B cell (primary cell): Measurements from ENCODE around the gene ANK3. TPM values are rescaled to one million over a fixed set of nuclear protein-coding genes. Genes with fewer than 3 reads are reported as not detected.

ENCODE experiments used
- ATAC-seq: fragments of 200-7000 bp; cut with Tn5 transposase; one replicate; pipeline ENCODE4 v1.10.0; 2021; ENCODE audit warnings: low read depth, mild to moderate bottlenecking, moderate number of reproducible peaks, moderate library complexity
- CTCF ChIA-PET: fragments of 350-600 bp; sonication (Branson Sonifier 250); formaldehyde crosslinking; loops from one replicate; lab custom pipeline; 2021; ENCODE audit warnings: antibody characterized with exemption, inconsistent platforms; lab: Charles Lee
- POLR2A ChIA-PET: fragments of 350-600 bp; sonication (Branson Sonifier 250); formaldehyde crosslinking; loops from one replicate; lab custom pipeline; 2021; ENCODE audit warnings: antibody characterized with exemption; lab: Charles Lee
- DNase-seq: peaks from one replicate; pipeline ENCODE4 v3.0.0; 2013
- H2AFZ ChIP-seq: 2 replicates; pipeline ENCODE4 v1.6.1; 2012; ENCODE audit warnings: mild to moderate bottlenecking, low read depth, low read length; ENCODE audit not compliant: insufficient read depth, poor library complexity, severe bottlenecking
- H3K27ac ChIP-seq, 2 donors: 1 replicate in 1 of 2; 2 replicates in 1 of 2; pipeline ENCODE4 v1.5.1; 2012 to 2013; ENCODE audit warnings: low read length in 2 of 2, mild to moderate bottlenecking in 2 of 2, moderate library complexity in 1 of 2
- H3K27me3 ChIP-seq, 4 experiments: fragments of 200-600 bp in 1 of 4; sonication (generic) in 1 of 4; replicated peaks in 1 of 4; 1 replicate in 2 of 4; 2 replicates in 2 of 4; pipeline versions ENCODE4 v1.6.1 to v1.7.0; 2013 to 2016; ENCODE audit warnings: low read length in 3 of 4, mild to moderate bottlenecking in 2 of 4, mixed read lengths in 1 of 4, moderate library complexity in 1 of 4; ENCODE audit not compliant: insufficient read depth in 4 of 4, control insufficient read depth in 3 of 4; ENCODE audit errors: control extremely low read depth in 1 of 4
- H3K36me3 ChIP-seq, 2 experiments: replicated peaks in 1 of 2; 1 replicate in 1 of 2; 2 replicates in 1 of 2; pipeline versions ENCODE4 v1.6.1 to v1.7.1; 2013; ENCODE audit warnings: low read length in 1 of 2; ENCODE audit not compliant: insufficient read depth in 2 of 2, control insufficient read depth in 1 of 2; ENCODE audit errors: control extremely low read depth in 1 of 2, extremely low read depth in 1 of 2
- H3K4me1 ChIP-seq, 2 donors: fragments of 200-600 bp in 1 of 2; sonication (generic) in 1 of 2; 1 replicate in 1 of 2; 2 replicates in 1 of 2; pipeline versions ENCODE4 v1.5.1 to v1.6.1; 2013 to 2017; ENCODE audit warnings: low read length in 2 of 2; ENCODE audit not compliant: control insufficient read depth in 2 of 2, insufficient read depth in 2 of 2
- H3K4me2 ChIP-seq: replicated peaks from 2 replicates; pipeline ENCODE3; 2012; ENCODE audit warnings: mild to moderate bottlenecking, low read depth, low read length; ENCODE audit not compliant: poor library complexity, severe bottlenecking
- H3K4me3 ChIP-seq, 5 experiments: fragments of 200-600 bp in 1 of 5; sonication (generic) in 1 of 5; 1 replicate in 3 of 5; 2 replicates in 2 of 5; pipeline versions ENCODE4 v1.5.1 to v1.7.0; 2011 to 2016; ENCODE audit warnings: low read length in 4 of 5, mild to moderate bottlenecking in 4 of 5, low read depth in 2 of 5, control low read depth in 1 of 5, moderate library complexity in 1 of 5; ENCODE audit not compliant: insufficient read depth in 1 of 5; ENCODE audit errors: control extremely low read depth in 1 of 5, extremely low read depth in 1 of 5
- H3K79me2 ChIP-seq: fragments of 200-600 bp; sonication (generic); one replicate; pipeline ENCODE4 v1.6.0; 2016; ENCODE audit warnings: low read length; ENCODE audit not compliant: control insufficient read depth, insufficient read depth
- H3K9ac ChIP-seq: fragments of 200-600 bp; sonication (generic); 2 replicates; pipeline ENCODE4 v1.6.1; 2017; ENCODE audit warnings: mild to moderate bottlenecking, low read length, moderate library complexity
- H3K9me3 ChIP-seq, 3 donors: one replicate each; pipeline versions ENCODE4 v1.6.1 to v1.7.1; 2013; ENCODE audit warnings: low read length in 2 of 3; ENCODE audit not compliant: control insufficient read depth in 2 of 3, insufficient read depth in 1 of 3; ENCODE audit errors: control extremely low read depth in 1 of 3
- H4K20me1 ChIP-seq: 2 replicates; pipeline ENCODE4 v1.6.0; 2012; ENCODE audit warnings: mild to moderate bottlenecking, low read length; ENCODE audit not compliant: insufficient read depth, control insufficient read depth, poor library complexity, severe bottlenecking
- H3K27ac Mint-ChIP-seq: one replicate; pipeline ENCODE4 v1.8.0; 2021; ENCODE audit warnings: mixed read lengths
- H3K27me3 Mint-ChIP-seq: one replicate; pipeline ENCODE4 v1.8.0; 2021; ENCODE audit warnings: mixed read lengths
- H3K4me1 Mint-ChIP-seq: one replicate; pipeline ENCODE4 v1.8.0; 2021; ENCODE audit warnings: mixed read lengths
- H3K4me3 Mint-ChIP-seq: one replicate; pipeline ENCODE4 v1.8.0; 2021; ENCODE audit warnings: mixed read lengths
- H3K9me3 Mint-ChIP-seq: one replicate; pipeline ENCODE4 v1.8.0; 2022; ENCODE audit warnings: mixed read lengths; ENCODE audit not compliant: insufficient read depth
- EZH2 ChIP-seq: IDR thresholded peaks from 2 replicates; pipeline ENCODE4 v1.6.1; 2012; ENCODE audit warnings: borderline replicate concordance, low read depth, mild to moderate bottlenecking, moderate library complexity, low read length; ENCODE audit not compliant: insufficient read depth, poor library complexity, severe bottlenecking
- WGBS: methylation state at CpG from one replicate; pipeline ENCODE4 v1.1.5; 2013; ENCODE audit warnings: missing lambda C conversion rate; ENCODE audit not compliant: insufficient coverage; 5-methylcytosine and 5-hydroxymethylcytosine counted together
- intact Hi-C: fragments of 100-400 bp; cut with micrococcal nuclease; formaldehyde crosslinking; loops from one replicate; pipeline ENCODE4 v1.10.0; 2022
- polyA plus RNA-seq: library from polyadenylated mRNA; depleted of rRNA; stranded (reverse); fragments of >200 nt; gene quantifications from 2 replicates; pipeline ENCODE4 v1.2.3, GENCODE V29; 2012
- total RNA-seq, 2 donors: library from RNA; stranded (reverse); fragments of 120-200 nt in 1 of 2; gene quantifications; 1 replicate in 1 of 2; 2 replicates in 1 of 2; pipeline versions ENCODE4 v1.2.3 to v1.2.4, GENCODE V29; 2013 to 2022
- TF ChIP-seq, protein P1 (sequence below): fragments of 200-600 bp; IDR thresholded peaks from one replicate; pipeline ENCODE4 v1.8.0; 2022; ENCODE audit warnings: antibody characterized with exemption, mild to moderate bottlenecking

The ANK3 gene
- total and polyA plus RNA-seq, 2 donors (not counting 1 experiment from before 2014, with no cell fraction given), result 4.9 to 21.6 TPM

- peaks cover 10% of the 10 kb centered on the region for H3K4me1 Mint-ChIP-seq
- no peak overlapping the region for H3K27ac ChIP-seq
- no peaks in the 10 kb centered on the region for H3K79me2 ChIP-seq
- no peaks in the 10 kb centered on the region for H3K9me3 ChIP-seq
- WGBS, result 76% methylated on average over 3 of the region's 8 CpGs
- no peak overlapping the region for H3K27ac Mint-ChIP-seq
- H3K4me2 ChIP-seq, result peak overlapping the region; percentile 38
- ChIA-PET CTCF (no interaction called here), POLR2A (no interaction called here)
- H3K9ac ChIP-seq, result no peak overlapping the region
- no peak overlapping the region for H3K4me3 ChIP-seq
- ATAC-seq (no peak), DNase-seq (no peak)
- H3K4me3 Mint-ChIP-seq, result no peak overlapping the region
- TF ChIP-seq, protein P1, sequence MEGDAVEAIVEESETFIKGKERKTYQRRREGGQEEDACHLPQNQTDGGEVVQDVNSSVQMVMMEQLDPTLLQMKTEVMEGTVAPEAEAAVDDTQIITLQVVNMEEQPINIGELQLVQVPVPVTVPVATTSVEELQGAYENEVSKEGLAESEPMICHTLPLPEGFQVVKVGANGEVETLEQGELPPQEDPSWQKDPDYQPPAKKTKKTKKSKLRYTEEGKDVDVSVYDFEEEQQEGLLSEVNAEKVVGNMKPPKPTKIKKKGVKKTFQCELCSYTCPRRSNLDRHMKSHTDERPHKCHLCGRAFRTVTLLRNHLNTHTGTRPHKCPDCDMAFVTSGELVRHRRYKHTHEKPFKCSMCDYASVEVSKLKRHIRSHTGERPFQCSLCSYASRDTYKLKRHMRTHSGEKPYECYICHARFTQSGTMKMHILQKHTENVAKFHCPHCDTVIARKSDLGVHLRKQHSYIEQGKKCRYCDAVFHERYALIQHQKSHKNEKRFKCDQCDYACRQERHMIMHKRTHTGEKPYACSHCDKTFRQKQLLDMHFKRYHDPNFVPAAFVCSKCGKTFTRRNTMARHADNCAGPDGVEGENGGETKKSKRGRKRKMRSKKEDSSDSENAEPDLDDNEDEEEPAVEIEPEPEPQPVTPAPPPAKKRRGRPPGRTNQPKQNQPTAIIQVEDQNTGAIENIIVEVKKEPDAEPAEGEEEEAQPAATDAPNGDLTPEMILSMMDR, result no peak
- TF ChIP-seq EZH2, result no peak
- intact Hi-C loops, result no loop called here
- H3K9me3 Mint-ChIP-seq, result no peaks in the 10 kb centered on the region
- H3K36me3 ChIP-seq, result no peaks in the 10 kb centered on the region
- peaks cover 3% of the 10 kb centered on the region for H3K27me3 Mint-ChIP-seq
- no peak overlapping the region for H2AFZ ChIP-seq
- no peaks in the 10 kb centered on the region for H3K27me3 ChIP-seq
- peaks cover 5 to 13% of the 10 kb centered on the region in 2 donors for H3K4me1 ChIP-seq
- H4K20me1 ChIP-seq, result no peaks in the 10 kb centered on the region
Measured at GRCh38 chr10:60363187-60363586, 26.5 kb downstream of the ANK3 start.

- H3K27me3 Mint-ChIP-seq, result no peaks in the 10 kb centered on the region
- DNase-seq (no peak), ATAC-seq (no peak)
- Histone ChIP-seq H3K27me3 (no peaks in the 10 kb centered on the region), H3K27ac (no peak overlapping the region), H3K4me3 (no peak overlapping the region), H3K9ac (no peak overlapping the region), H3K9me3 (no peaks in the 10 kb centered on the region), H3K79me2 (no peaks in the 10 kb centered on the region), H3K4me1 (peaks cover 11 to 20% of the 10 kb centered on the region in 2 donors), H4K20me1 (no peaks in the 10 kb centered on the region), H2AFZ (no peak overlapping the region), H3K36me3 (no peaks in the 10 kb centered on the region), H3K4me2 (no peak overlapping the region)
- intact Hi-C loops, result no loop called here
- H3K4me3 Mint-ChIP-seq, result no peak overlapping the region
- H3K27ac Mint-ChIP-seq, result no peak overlapping the region
- POLR2A ChIA-PET, result no interaction called here
- TF ChIP-seq EZH2, result no peak
- TF ChIP-seq, protein P1, result no peak
- WGBS, result 95% methylated on average over 5 of the region's 6 CpGs
- H3K4me1 Mint-ChIP-seq, result peaks cover 10% of the 10 kb centered on the region
- no peaks in the 10 kb centered on the region for H3K9me3 Mint-ChIP-seq
- CTCF ChIA-PET, result interaction anchor here (0.8 kb wide), 1 partner anchor 12 kb away, joined by 3 read pairs; no protein-coding TSS in a partner anchor
Measured at GRCh38 chr10:60362461-60362860, 27.2 kb downstream of the ANK3 start.
